Fibroblast of mammary gland (primary cell): ENCODE results near the gene RALGPS1.

ENCODE experiments used
- DNase-seq: peaks from one replicate; pipeline ENCODE4 v3.0.0-alpha.2; 2010; ENCODE audit warnings: low read depth
- H3K4me3 ChIP-seq: 2 replicates; pipeline ENCODE4 v1.5.1; 2011; ENCODE audit warnings: low read depth, mild to moderate bottlenecking, low read length, moderate library complexity; ENCODE audit not compliant: control insufficient read depth
- CTCF ChIP-seq: conservative IDR thresholded peaks from 2 replicates; pipeline ENCODE4 v1.5.1; 2011; ENCODE audit warnings: low read depth, low read length, inconsistent platforms; ENCODE audit not compliant: control insufficient read depth, insufficient read depth

The RALGPS1 gene

GRCh38 chr9:127049044-127049443 lies 134.5 kb downstream of the RALGPS1 start:
- no peak overlapping the region for H3K4me3 ChIP-seq
- peak; percentile 46 for TF ChIP-seq CTCF

DNA sequence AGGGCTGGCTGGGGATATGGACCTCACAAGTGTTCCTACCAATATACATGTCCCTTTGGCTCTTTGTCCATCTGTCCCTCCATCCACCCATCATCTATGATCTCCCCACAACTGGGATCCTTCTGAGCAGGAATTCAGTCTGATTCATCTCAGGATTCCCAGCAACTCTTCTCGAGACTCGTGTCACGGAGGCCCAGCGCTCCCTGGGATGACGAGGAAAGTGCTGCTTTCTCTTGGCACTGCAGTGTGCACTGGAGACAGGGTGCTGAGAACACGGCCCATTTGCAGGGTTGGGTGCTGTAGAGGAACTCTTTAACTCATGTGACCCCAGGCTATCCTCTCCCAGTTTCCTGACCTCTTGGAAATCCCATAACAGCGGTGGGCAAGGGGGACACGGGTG lies 135.0 kb downstream of the RALGPS1 start:
- no peak for TF ChIP-seq CTCF
- H3K4me3 ChIP-seq: no peak overlapping the region
- DNase-seq: peak; percentile 34

More at GRCh38 chr9:127049044-127049443, 134.5 kb downstream of the RALGPS1 start:
- peak; percentile 97 for DNase-seq

DNA sequence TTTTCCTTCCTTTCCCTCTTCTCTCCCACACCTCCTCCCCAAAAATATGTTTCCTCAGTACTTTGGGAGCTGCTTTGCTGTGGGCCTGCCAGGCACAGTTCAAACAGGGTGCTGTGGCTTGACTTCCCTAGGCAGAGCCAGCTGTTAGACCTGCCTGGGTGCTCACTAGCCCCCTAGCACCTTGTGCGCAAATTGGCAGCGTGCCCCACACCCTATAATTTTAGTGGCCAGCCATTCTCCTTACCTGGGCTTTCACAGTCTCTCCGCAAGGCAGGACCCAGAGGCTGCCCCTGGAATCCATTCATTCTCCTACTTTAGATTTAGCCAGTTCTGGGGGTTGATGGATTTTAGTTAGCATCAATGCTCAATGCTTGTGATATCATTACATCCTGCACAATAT lies 135.6 kb downstream of the RALGPS1 start:
- no peak for DNase-seq
- TF ChIP-seq CTCF: no peak
- no peak overlapping the region for H3K4me3 ChIP-seq

DNA sequence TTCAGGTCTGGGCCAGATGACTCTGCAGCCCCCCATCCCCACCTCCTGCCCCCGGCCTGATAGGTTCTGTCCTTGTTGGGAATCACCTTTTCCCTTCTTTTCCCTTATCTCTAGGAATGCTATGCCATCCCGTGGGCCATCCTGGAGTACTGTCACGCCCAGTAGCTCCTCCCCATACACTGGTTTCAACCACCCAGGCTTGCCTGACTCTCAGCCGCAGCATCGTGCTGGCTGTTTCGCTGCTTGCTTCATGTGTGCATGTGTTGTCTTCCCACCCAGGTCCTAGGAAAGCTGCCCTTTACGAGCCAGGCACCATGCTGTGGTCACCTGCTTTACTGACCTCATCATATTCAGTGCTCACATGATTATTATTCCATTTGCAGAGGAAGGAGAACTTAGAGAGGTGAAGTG lies 136.0 kb downstream of the RALGPS1 start:
- no peak for TF ChIP-seq CTCF
- DNase-seq: no peak
- H3K4me3 ChIP-seq: no peak overlapping the region

DNA sequence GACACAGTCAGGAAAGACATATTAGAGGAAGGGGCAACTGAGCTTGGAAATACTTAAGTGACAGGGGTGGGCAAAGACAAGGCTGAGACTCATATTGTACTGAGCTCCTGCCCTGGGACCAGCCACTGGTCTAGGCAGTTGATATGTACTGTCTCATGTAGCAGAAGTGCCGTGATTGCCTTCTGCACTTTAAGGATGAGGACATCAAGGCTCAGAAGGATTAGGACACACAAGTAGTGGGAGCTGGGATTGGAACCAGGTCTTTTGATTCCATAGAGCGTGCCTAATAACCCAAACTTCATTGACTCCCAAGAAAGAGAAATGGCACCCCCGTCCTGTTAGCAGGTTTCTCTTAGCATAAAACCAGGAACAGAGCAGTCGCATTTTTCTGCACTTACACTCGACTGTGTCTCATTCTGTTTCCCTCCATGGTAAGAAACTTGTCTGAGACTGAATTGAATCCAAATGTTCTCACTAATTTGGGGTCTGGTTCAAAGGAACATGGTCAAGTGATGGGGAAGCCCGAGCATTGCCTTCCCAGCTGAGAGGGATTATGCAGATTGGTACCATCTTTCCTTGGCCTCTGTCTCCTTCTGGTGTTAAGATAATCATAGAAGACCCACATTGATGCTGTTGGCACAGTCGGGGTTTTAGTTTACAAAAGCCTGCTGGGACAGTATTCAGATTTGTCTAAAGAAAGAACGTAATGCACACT lies 137.5 kb downstream of the RALGPS1 start:
- no peak for TF ChIP-seq CTCF
- H3K4me3 ChIP-seq: no peak overlapping the region
- no peak for DNase-seq

- no peak for TF ChIP-seq CTCF
- H3K4me3 ChIP-seq: no peak overlapping the region
- DNase-seq: no peak
Measured at GRCh38 chr9:127053057-127053821, 138.7 kb downstream of the RALGPS1 start.
